Fibroblast of villous mesenchyme (primary cell): ENCODE measurements around the gene MBP. TPM values are rescaled to one million over a fixed set of nuclear protein-coding genes. Genes with fewer than 3 reads are reported as not detected.

Experiments
- DNase-seq: peaks from one replicate; pipeline ENCODE4 v3.0.0-alpha.2; 2010; ENCODE audit warnings: low read depth
- H3K4me3 ChIP-seq: 2 replicates; pipeline ENCODE4 v1.5.1; 2011; ENCODE audit warnings: low read depth, mild to moderate bottlenecking, low read length
- CTCF ChIP-seq: IDR thresholded peaks from 2 replicates; pipeline ENCODE4 v1.5.1; 2012; ENCODE audit warnings: low read depth, mild to moderate bottlenecking, low read length; ENCODE audit not compliant: insufficient read depth
- total RNA-seq: library from RNA; depleted of rRNA; stranded (reverse); fragments of >200 nt; gene quantifications from 2 replicates; pipeline ENCODE4 v1.2.3, GENCODE V29; 2012

Gene MBP
- total RNA-seq, 1 donor = 3.9 TPM

- TF ChIP-seq CTCF = no peak
- DNase-seq = no peak
- no peak overlapping the region for H3K4me3 ChIP-seq
Observed at GRCh38 chr18:76982038-76982437, 150.5 kb downstream of the MBP start.

- no peak for DNase-seq
Observed at GRCh38 chr18:76981396-76981968, 151.1 kb downstream of the MBP start.

GRCh38 chr18:76980663-76981395 lies 151.8 kb downstream of the MBP start:
- no peak for DNase-seq
- no peak for TF ChIP-seq CTCF
- H3K4me3 ChIP-seq = no peak overlapping the region

More at GRCh38 chr18:76981396-76981968, 151.1 kb downstream of the MBP start:
- no peak for TF ChIP-seq CTCF
- no peak overlapping the region for H3K4me3 ChIP-seq

- TF ChIP-seq CTCF = no peak
- DNase-seq = no peak
- H3K4me3 ChIP-seq = no peak overlapping the region
Observed at GRCh38 chr18:76979906-76980305, 152.7 kb downstream of the MBP start.

GRCh38 chr18:76979111-76979751 lies 153.4 kb downstream of the MBP start:
- no peak for DNase-seq
- no peak overlapping the region for H3K4me3 ChIP-seq
- TF ChIP-seq CTCF = no peak

GRCh38 chr18:76978616-76979015 lies 154.0 kb downstream of the MBP start:
- DNase-seq = no peak
- H3K4me3 ChIP-seq = no peak overlapping the region
- no peak for TF ChIP-seq CTCF
